Measurements from ENCODE around the gene UFSP2. TPM values are rescaled to one million over a fixed set of nuclear protein-coding genes. Genes with fewer than 3 reads are reported as not detected.

The UFSP2 gene
- total RNA-seq, 1 experiment from 2014 or later = 22.7 TPM

- TF ChIP-seq EZH2 (IDR thresholded peaks at IDR 0.05; ENCODE audit: low read depth) = no peak
- Histone ChIP-seq H3F3A (ENCODE audit: insufficient read depth, low read depth) (no peaks in the 10 kb centered on the region), H4K20me1 (ENCODE audit: insufficient read depth) (no peaks in the 10 kb centered on the region), H3K4me1 (replicated peaks; ENCODE audit: insufficient read depth) (no peaks in the 10 kb centered on the region), H3K36me3 (ENCODE audit: low read depth) (no peaks in the 10 kb centered on the region), H3K27me3 (ENCODE audit: insufficient read depth, low read depth) (no peaks in the 10 kb centered on the region), H3K4me3 (no peak overlapping the region), H3K4me2 (no peak overlapping the region), H3K79me2 (ENCODE audit: low read depth) (no peaks in the 10 kb centered on the region), H2AFZ (no peak overlapping the region), H3K27ac (no peak overlapping the region), H3K9me3 (ENCODE audit: insufficient read depth, low read depth) (no peaks in the 10 kb centered on the region), H3K9me2 (ENCODE audit: insufficient read depth) (no peaks in the 10 kb centered on the region)
- ChIA-PET POLR2A (ENCODE audit: unreplicated experiment) (no interaction called here), CTCF (no interaction called here)
- no TSS peak for BruUV-seq (replicated peaks)
- intact Hi-C loops (cut with micrococcal nuclease; ENCODE audit: unreplicated experiment) = no loop called here
- DNase-seq = no peak
Observed at GRCh38 chr4:185463541-185463940, 37.8 kb upstream of the UFSP2 start.

GRCh38 chr4:185461565-185461964 is 35.8 kb upstream of the UFSP2 start:
- H3K9me2 ChIP-seq (ENCODE audit: insufficient read depth) = no peaks in the 10 kb centered on the region
- H3K79me2 ChIP-seq (ENCODE audit: low read depth) = no peaks in the 10 kb centered on the region
- no peak overlapping the region for H3K4me2 ChIP-seq
- no peak overlapping the region for H3K27ac ChIP-seq
- DNase-seq = no peak
- no peaks in the 10 kb centered on the region for H4K20me1 ChIP-seq (ENCODE audit: insufficient read depth)
- H3K27me3 ChIP-seq (ENCODE audit: insufficient read depth, low read depth) = no peaks in the 10 kb centered on the region
- H3K9me3 ChIP-seq (ENCODE audit: insufficient read depth, low read depth) = no peaks in the 10 kb centered on the region
- H3K36me3 ChIP-seq (ENCODE audit: low read depth) = no peaks in the 10 kb centered on the region
- no peaks in the 10 kb centered on the region for H3F3A ChIP-seq (ENCODE audit: insufficient read depth, low read depth)
- CTCF ChIA-PET = no interaction called here
- intact Hi-C loops (cut with micrococcal nuclease; ENCODE audit: unreplicated experiment) = no loop called here
- TF ChIP-seq EZH2 (IDR thresholded peaks at IDR 0.05; ENCODE audit: low read depth) (no peak), CTCF (conservative IDR thresholded peaks at IDR 0.05) (no peak)
- POLR2A ChIA-PET (ENCODE audit: unreplicated experiment) = no interaction called here
- no TSS peak for BruUV-seq (replicated peaks)
- no peaks in the 10 kb centered on the region for H3K4me1 ChIP-seq (replicated peaks; ENCODE audit: insufficient read depth)
- H3K4me3 ChIP-seq = no peak overlapping the region
- H2AFZ ChIP-seq = no peak overlapping the region

DNA sequence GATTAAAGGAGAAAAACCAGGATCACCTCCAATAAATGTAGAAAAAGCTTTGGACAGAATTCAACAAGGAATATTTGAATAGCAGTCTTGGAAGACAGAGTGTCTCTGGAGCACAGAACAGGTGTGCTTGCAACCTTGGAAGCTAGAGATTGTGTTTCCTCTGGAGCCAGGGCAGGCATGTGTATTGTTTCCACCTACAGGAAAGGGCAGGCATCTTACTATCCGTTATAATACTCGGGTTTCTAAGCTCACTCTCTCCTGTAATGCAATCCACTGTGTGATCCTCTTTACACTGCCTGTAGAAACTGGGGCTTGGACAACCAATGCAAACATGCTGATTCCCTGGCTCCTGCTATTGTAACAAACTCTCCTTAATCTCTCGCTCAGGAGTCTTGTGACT is 31.4 kb upstream of the UFSP2 start:
- POLR2A ChIA-PET (ENCODE audit: unreplicated experiment) = no interaction called here
- no peaks in the 10 kb centered on the region for H3K79me2 ChIP-seq (ENCODE audit: low read depth)
- H3K27me3 ChIP-seq (ENCODE audit: insufficient read depth, low read depth) = no peaks in the 10 kb centered on the region
- CTCF ChIA-PET = no interaction called here
- TF ChIP-seq CTCF (conservative IDR thresholded peaks at IDR 0.05) (no peak), EZH2 (IDR thresholded peaks at IDR 0.05; ENCODE audit: low read depth) (no peak)
- H2AFZ ChIP-seq = no peak overlapping the region
- H3K4me2 ChIP-seq = no peak overlapping the region
- H3K9me3 ChIP-seq (ENCODE audit: insufficient read depth, low read depth) = no peaks in the 10 kb centered on the region
- no peak overlapping the region for H3K4me3 ChIP-seq
- H3K9me2 ChIP-seq (ENCODE audit: insufficient read depth) = no peaks in the 10 kb centered on the region
- BruUV-seq (replicated peaks) = no TSS peak
- no peaks in the 10 kb centered on the region for H3K36me3 ChIP-seq (ENCODE audit: low read depth)
- DNase-seq = no peak
- H4K20me1 ChIP-seq (ENCODE audit: insufficient read depth) = no peaks in the 10 kb centered on the region
- no peaks in the 10 kb centered on the region for H3F3A ChIP-seq (ENCODE audit: insufficient read depth, low read depth)
- no peak overlapping the region for H3K27ac ChIP-seq
- intact Hi-C loops (cut with micrococcal nuclease; ENCODE audit: unreplicated experiment) = no loop called here
- H3K4me1 ChIP-seq (replicated peaks; ENCODE audit: insufficient read depth) = no peaks in the 10 kb centered on the region

DNA sequence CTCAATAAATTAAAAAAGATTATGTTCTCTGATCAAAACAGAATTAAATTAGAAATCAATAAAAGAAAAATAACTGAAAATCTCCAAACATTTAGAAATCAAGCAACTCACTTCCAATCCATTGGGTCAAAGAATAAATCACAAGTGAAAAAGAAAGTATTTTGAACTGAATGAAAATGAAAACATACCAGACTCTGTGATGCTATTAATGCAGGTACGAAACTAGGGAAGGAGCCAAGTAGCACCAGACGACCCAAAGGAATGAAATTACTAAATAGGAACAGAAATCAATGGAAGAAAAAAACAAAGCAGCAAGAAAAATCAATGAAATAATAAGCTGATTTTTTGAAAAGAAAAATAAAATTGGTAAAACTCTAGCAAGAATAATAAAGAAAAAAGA is 30.4 kb upstream of the UFSP2 start:
- no peak overlapping the region for H2AFZ ChIP-seq
- H3K79me2 ChIP-seq (ENCODE audit: low read depth) = no peaks in the 10 kb centered on the region
- no peaks in the 10 kb centered on the region for H3F3A ChIP-seq (ENCODE audit: insufficient read depth, low read depth)
- H3K36me3 ChIP-seq (ENCODE audit: low read depth) = no peaks in the 10 kb centered on the region
- no peak overlapping the region for H3K4me2 ChIP-seq
- no peaks in the 10 kb centered on the region for H4K20me1 ChIP-seq (ENCODE audit: insufficient read depth)
- no peak for DNase-seq
- no peaks in the 10 kb centered on the region for H3K9me2 ChIP-seq (ENCODE audit: insufficient read depth)
- no peaks in the 10 kb centered on the region for H3K27me3 ChIP-seq (ENCODE audit: insufficient read depth, low read depth)
- H3K4me3 ChIP-seq = no peak overlapping the region
- ChIA-PET CTCF (interaction anchor here (0.6 kb wide), 1 partner anchor 441 kb away, joined by 3 read pairs; no protein-coding TSS in a partner anchor), POLR2A (ENCODE audit: unreplicated experiment) (no interaction called here)
- no TSS peak for BruUV-seq (replicated peaks)
- intact Hi-C loops (cut with micrococcal nuclease; ENCODE audit: unreplicated experiment) = no loop called here
- TF ChIP-seq EZH2 (IDR thresholded peaks at IDR 0.05; ENCODE audit: low read depth) = no peak
- TF ChIP-seq CTCF (conservative IDR thresholded peaks at IDR 0.05) = no peak
- no peaks in the 10 kb centered on the region for H3K4me1 ChIP-seq (replicated peaks; ENCODE audit: insufficient read depth)
- H3K9me3 ChIP-seq (ENCODE audit: insufficient read depth, low read depth) = no peaks in the 10 kb centered on the region
- no peak overlapping the region for H3K27ac ChIP-seq
